ENCODE results near the gene UBE2J1. TPM values are rescaled to one million over a fixed set of nuclear protein-coding genes. Genes with fewer than 3 reads are reported as not detected.
"Not testable (repeated sequence)": the region's sequence is repeated elsewhere in the genome, so short reads cannot be mapped to it uniquely, and the experiment has no call there.

UBE2J1 gene
- total RNA-seq, 1 experiment from 2014 or later, result 11.8 TPM

- Histone ChIP-seq H3K4me3 (ENCODE audit: insufficient read depth, low read depth, low read length) (no peak overlapping the region), H3K27me3 (ENCODE audit: control insufficient read depth, insufficient read depth, low read length) (no peaks in the 10 kb centered on the region), H3K36me3 (replicated peaks; ENCODE audit: control insufficient read depth, insufficient read depth, low read length) (no peaks in the 10 kb centered on the region)
- DNase-seq, result no peak
These were observed 32.4 kb downstream of the UBE2J1 start for GRCh38 chr6:89320012-89320559.

- H3K4me3 ChIP-seq (ENCODE audit: insufficient read depth, low read depth, low read length), result no peak overlapping the region
- H3K36me3 ChIP-seq (replicated peaks; ENCODE audit: control insufficient read depth, insufficient read depth, low read length), result no peaks in the 10 kb centered on the region
- DNase-seq, result no peak
- no peaks in the 10 kb centered on the region for H3K27me3 ChIP-seq (ENCODE audit: control insufficient read depth, insufficient read depth, low read length)
These were observed 35.5 kb downstream of the UBE2J1 start for GRCh38 chr6:89317067-89317466.

GRCh38 chr6:89315249-89315885 lies 37.2 kb downstream of the UBE2J1 start, which contains the start of gene GABRR2:
TSS of gene GABRR2 (minus strand) at chr6:89315299. CDS start at chr6:89315165, 134 bp downstream.
- Histone ChIP-seq H3K4me3 (ENCODE audit: insufficient read depth, low read depth, low read length) (no peak within 1 kb of the TSS), H3K36me3 (replicated peaks; ENCODE audit: control insufficient read depth, insufficient read depth, low read length) (no peaks in the 10 kb centered on the region), H3K27me3 (ENCODE audit: control insufficient read depth, insufficient read depth, low read length) (no peaks in the 10 kb centered on the region)
- DNase-seq, result no peak

- Histone ChIP-seq H3K36me3 (replicated peaks; ENCODE audit: control insufficient read depth, insufficient read depth, low read length) (no peaks in the 10 kb centered on the region), H3K27me3 (ENCODE audit: control insufficient read depth, insufficient read depth, low read length) (no peaks in the 10 kb centered on the region), H3K4me3 (ENCODE audit: insufficient read depth, low read depth, low read length) (no peak overlapping the region)
- no peak for DNase-seq
These were observed 37.8 kb downstream of the UBE2J1 start for GRCh38 chr6:89314692-89315091.

GRCh38 chr6:89313006-89313405 lies 39.5 kb downstream of the UBE2J1 start:
- no peak for DNase-seq

GRCh38 chr6:89311853-89312531 lies 40.5 kb downstream of the UBE2J1 start:
- H3K27me3 ChIP-seq (ENCODE audit: control insufficient read depth, insufficient read depth, low read length), result no peaks in the 10 kb centered on the region
- no peaks in the 10 kb centered on the region for H3K36me3 ChIP-seq (replicated peaks; ENCODE audit: control insufficient read depth, insufficient read depth, low read length)
- no peak overlapping the region for H3K4me3 ChIP-seq (ENCODE audit: insufficient read depth, low read depth, low read length)
- DNase-seq, result peak; percentile 78

More at GRCh38 chr6:89313006-89313405, 39.5 kb downstream of the UBE2J1 start:
- no peaks in the 10 kb centered on the region for H3K27me3 ChIP-seq (ENCODE audit: control insufficient read depth, insufficient read depth, low read length)
- H3K4me3 ChIP-seq (ENCODE audit: insufficient read depth, low read depth, low read length), result no peak overlapping the region
- no peaks in the 10 kb centered on the region for H3K36me3 ChIP-seq (replicated peaks; ENCODE audit: control insufficient read depth, insufficient read depth, low read length)

GRCh38 chr6:89311530-89311852 lies 41.0 kb downstream of the UBE2J1 start:
- H3K27me3 ChIP-seq (ENCODE audit: control insufficient read depth, insufficient read depth, low read length), result no peaks in the 10 kb centered on the region
- no peak overlapping the region for H3K4me3 ChIP-seq (ENCODE audit: insufficient read depth, low read depth, low read length)
- H3K36me3 ChIP-seq (replicated peaks; ENCODE audit: control insufficient read depth, insufficient read depth, low read length), result no peaks in the 10 kb centered on the region
- no peak for DNase-seq

GRCh38 chr6:89310929-89311328 lies 41.6 kb downstream of the UBE2J1 start:
- Histone ChIP-seq H3K27me3 (ENCODE audit: control insufficient read depth, insufficient read depth, low read length) (no peaks in the 10 kb centered on the region), H3K36me3 (replicated peaks; ENCODE audit: control insufficient read depth, insufficient read depth, low read length) (no peaks in the 10 kb centered on the region), H3K4me3 (ENCODE audit: insufficient read depth, low read depth, low read length) (no peak overlapping the region)
- DNase-seq, result no peak

- Histone ChIP-seq H3K4me3 (ENCODE audit: insufficient read depth, low read depth, low read length) (no peak overlapping the region), H3K36me3 (replicated peaks; ENCODE audit: control insufficient read depth, insufficient read depth, low read length) (no peaks in the 10 kb centered on the region), H3K27me3 (ENCODE audit: control insufficient read depth, insufficient read depth, low read length) (no peaks in the 10 kb centered on the region)
- no peak for DNase-seq
These were observed 43.8 kb downstream of the UBE2J1 start for GRCh38 chr6:89308525-89309395.

- H3K27me3 ChIP-seq (ENCODE audit: control insufficient read depth, insufficient read depth, low read length); H3K4me3 ChIP-seq (ENCODE audit: insufficient read depth, low read depth, low read length); H3K36me3 ChIP-seq (replicated peaks; ENCODE audit: control insufficient read depth, insufficient read depth, low read length); DNase-seq: not testable (repeated sequence)
These were observed 48.0 kb downstream of the UBE2J1 start for GRCh38 chr6:89304517-89304916.

- no peaks in the 10 kb centered on the region for H3K27me3 ChIP-seq (ENCODE audit: control insufficient read depth, insufficient read depth, low read length)
- H3K36me3 ChIP-seq (replicated peaks; ENCODE audit: control insufficient read depth, insufficient read depth, low read length), result no peaks in the 10 kb centered on the region
- peak; percentile 18 for DNase-seq
- H3K4me3 ChIP-seq (ENCODE audit: insufficient read depth, low read depth, low read length), result no peak overlapping the region
These were observed 49.6 kb downstream of the UBE2J1 start for GRCh38 chr6:89302936-89303335.

- Histone ChIP-seq H3K36me3 (replicated peaks; ENCODE audit: control insufficient read depth, insufficient read depth, low read length) (no peaks in the 10 kb centered on the region), H3K27me3 (ENCODE audit: control insufficient read depth, insufficient read depth, low read length) (no peaks in the 10 kb centered on the region), H3K4me3 (ENCODE audit: insufficient read depth, low read depth, low read length) (no peak overlapping the region)
- no peak for DNase-seq
These were observed 50.2 kb downstream of the UBE2J1 start for GRCh38 chr6:89302195-89302770.

GRCh38 chr6:89301586-89302194 lies 50.8 kb downstream of the UBE2J1 start:
- H3K4me3 ChIP-seq (ENCODE audit: insufficient read depth, low read depth, low read length), result no peak overlapping the region
- no peaks in the 10 kb centered on the region for H3K27me3 ChIP-seq (ENCODE audit: control insufficient read depth, insufficient read depth, low read length)
- peak; percentile 16 for DNase-seq
- H3K36me3 ChIP-seq (replicated peaks; ENCODE audit: control insufficient read depth, insufficient read depth, low read length), result no peaks in the 10 kb centered on the region

GRCh38 chr6:89299466-89299850 lies 53.1 kb downstream of the UBE2J1 start:
- Histone ChIP-seq H3K27me3 (ENCODE audit: control insufficient read depth, insufficient read depth, low read length) (0 out of 2 replicates have a peak, but pooled peaks cover 1% of the 10 kb centered on the region), H3K4me3 (ENCODE audit: insufficient read depth, low read depth, low read length) (no peak overlapping the region), H3K36me3 (replicated peaks; ENCODE audit: control insufficient read depth, insufficient read depth, low read length) (no peaks in the 10 kb centered on the region)
- DNase-seq, result peak; percentile 81
